Prostate gland (tissue), 2 donors: ENCODE results near the gene ETV3L.

Experiments
- CTCF ChIP-seq, 4 experiments: fragments of 200-600 bp in 2 of 4; fragments of 450-650 bp in 2 of 4; sonication (generic) in 2 of 4; IDR thresholded peaks; 1 replicate in 3 of 4; 2 replicates in 1 of 4; pipeline ENCODE4 v1.5.1; 2016 to 2019; ENCODE audit warnings: antibody characterized with exemption in 4 of 4, mild to moderate bottlenecking in 2 of 4, moderate library complexity in 2 of 4
- POLR2A ChIP-seq: fragments of 450-650 bp; IDR thresholded peaks from one replicate; pipeline ENCODE4 v1.6.1; 2016; ENCODE audit warnings: antibody characterized with exemption, mild to moderate bottlenecking
- POLR2AphosphoS5 ChIP-seq: sonication (generic); formaldehyde crosslinking; IDR thresholded peaks from one replicate; pipeline ENCODE4 v1.6.1; 2017; ENCODE audit warnings: antibody characterized with exemption

GRCh38 chr1:157115851-157116736 is 16.5 kb upstream of the ETV3L start:
- TF ChIP-seq POLR2A (no peak), CTCF (IDR thresholded peaks at IDR 0.05) (no peak), POLR2AphosphoS5 (no peak)
